Activated CD8-positive, alpha-beta memory T cell treated with anti-CD3 and anti-CD28 coated beads, Interleukin-2, amount 50 U/mL, for 24 hours (primary cell): ENCODE data around the gene KRTAP29-1.
"Not testable (repeated sequence)": the region's sequence is repeated elsewhere in the genome, so short reads cannot be mapped to it uniquely, and the experiment has no call there.

Experiments
- DNase-seq: peaks from one replicate; pipeline ENCODE4 v3.0.0-alpha.2; 2020; ENCODE audit errors: extremely low read depth

The KRTAP29-1 gene

GRCh38 chr17:41301916-41302901, at the start of gene KRTAP29-1:
TSS of gene KRTAP29-1 (minus strand) at chr17:41302851. CDS start at chr17:41302851, 0 bp downstream.
- no peak for DNase-seq

GRCh38 chr17:41351177-41351576, 48.5 kb upstream of the KRTAP29-1 start:
- no peak for DNase-seq

GRCh38 chr17:41350381-41350878, 47.8 kb upstream of the KRTAP29-1 start, which contains the start of gene KRT33A:
TSS of gene KRT33A (minus strand) at chr17:41350828. CDS start at chr17:41350767, 61 bp downstream.
- DNase-seq: not testable (repeated sequence)

GRCh38 chr17:41347869-41348760, 45.5 kb upstream of the KRTAP29-1 start:
- no peak for DNase-seq

- not testable (repeated sequence) for DNase-seq
Measured at GRCh38 chr17:41346421-41346820, 43.8 kb upstream of the KRTAP29-1 start.

GRCh38 chr17:41345992-41346391, 43.3 kb upstream of the KRTAP29-1 start:
- DNase-seq: no peak

- DNase-seq: no peak
Measured at GRCh38 chr17:41343029-41343428, 40.4 kb upstream of the KRTAP29-1 start.

- no peak for DNase-seq
Measured at GRCh38 chr17:41340934-41341861, 38.5 kb upstream of the KRTAP29-1 start.

GRCh38 chr17:41340494-41340893, 37.8 kb upstream of the KRTAP29-1 start:
- no peak for DNase-seq

- no peak for DNase-seq
Measured at GRCh38 chr17:41339571-41340172, 37.0 kb upstream of the KRTAP29-1 start.

GRCh38 chr17:41338961-41339485, 36.4 kb upstream of the KRTAP29-1 start:
- no peak for DNase-seq

- DNase-seq: no peak
Measured at GRCh38 chr17:41335747-41336146, 33.1 kb upstream of the KRTAP29-1 start.

GRCh38 chr17:41334385-41335305, 32.0 kb upstream of the KRTAP29-1 start:
- no peak for DNase-seq

- no peak for DNase-seq
Measured at GRCh38 chr17:41333836-41334235, 31.2 kb upstream of the KRTAP29-1 start.

- no peak for DNase-seq
Measured at GRCh38 chr17:41333098-41333497, 30.4 kb upstream of the KRTAP29-1 start.

GRCh38 chr17:41332239-41332638, 29.6 kb upstream of the KRTAP29-1 start:
- DNase-seq: no peak

GRCh38 chr17:41331606-41332005, 29.0 kb upstream of the KRTAP29-1 start:
- no peak for DNase-seq

GRCh38 chr17:41329279-41329948, 26.8 kb upstream of the KRTAP29-1 start:
- DNase-seq: no peak

GRCh38 chr17:41328207-41328606, 25.6 kb upstream of the KRTAP29-1 start:
- DNase-seq: no peak
